GM18499 (cell line): ENCODE data around the gene ABCC4.
"Not testable (repeated sequence)": the region's sequence is repeated elsewhere in the genome, so short reads cannot be mapped to it uniquely, and the experiment has no call there.

Experiments
- ATAC-seq: cut with Tn5 transposase; IDR thresholded peaks from one replicate; pipeline ENCODE4 v1.9.1; 2021; ENCODE audit warnings: moderate number of reproducible peaks; ENCODE audit not compliant: insufficient read depth, unreplicated experiment

The ABCC4 gene

DNA sequence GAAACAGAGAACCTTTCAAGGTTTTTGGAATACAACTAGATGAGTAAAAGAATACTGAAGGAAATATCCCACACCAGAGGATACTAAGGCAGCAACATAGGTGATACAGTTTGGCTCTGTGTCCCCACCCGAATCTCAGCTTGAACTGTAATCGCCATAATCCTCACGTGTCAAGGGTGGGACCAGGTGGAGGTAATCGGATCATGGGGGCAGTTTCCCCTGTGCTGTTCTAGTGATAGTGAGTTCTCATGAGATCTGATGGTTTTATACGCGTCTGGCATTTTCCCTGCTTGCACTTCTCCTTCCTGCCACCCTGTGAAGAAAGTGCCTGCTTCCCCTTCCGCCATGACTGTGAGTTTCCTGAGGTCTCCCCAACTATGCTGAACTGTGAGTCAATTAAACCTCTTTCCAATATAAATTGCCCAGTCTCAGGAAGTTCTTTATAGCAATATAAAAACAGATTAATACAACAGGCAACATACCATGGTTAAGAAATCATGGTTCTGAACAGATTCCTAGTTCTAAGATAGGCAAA lies 97.0 kb downstream of the ABCC4 start:
- ATAC-seq: no peak

GRCh38 chr13:95201814-95202651 lies 99.2 kb downstream of the ABCC4 start:
- ATAC-seq: no peak

DNA sequence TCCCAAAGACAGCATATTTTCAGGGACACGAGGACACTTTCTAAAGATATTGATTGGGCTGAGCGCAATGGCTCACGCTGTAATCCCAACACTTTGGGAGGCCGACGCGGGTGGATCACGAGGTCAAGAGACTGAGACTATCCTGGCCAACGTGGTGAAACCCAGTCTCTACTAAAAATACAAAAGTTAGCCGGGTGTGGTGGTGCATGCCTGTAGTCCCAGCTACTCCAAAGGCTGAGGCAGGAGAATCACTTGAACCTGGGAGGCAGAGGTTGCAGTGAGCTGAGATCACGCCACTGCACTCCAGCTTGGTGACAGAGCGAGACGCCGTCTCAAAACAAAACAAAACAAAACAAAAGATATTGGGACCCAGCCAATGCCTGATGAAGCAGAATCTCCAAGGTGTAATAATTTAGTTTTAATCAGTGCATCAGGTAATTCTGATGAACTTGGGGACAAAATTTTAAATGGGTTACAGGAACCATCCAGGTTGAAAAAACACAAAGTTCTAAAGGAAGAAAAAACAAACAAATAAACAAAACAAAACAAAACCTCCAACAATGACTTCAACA lies 100.8 kb downstream of the ABCC4 start:
- not testable (repeated sequence) for ATAC-seq

DNA sequence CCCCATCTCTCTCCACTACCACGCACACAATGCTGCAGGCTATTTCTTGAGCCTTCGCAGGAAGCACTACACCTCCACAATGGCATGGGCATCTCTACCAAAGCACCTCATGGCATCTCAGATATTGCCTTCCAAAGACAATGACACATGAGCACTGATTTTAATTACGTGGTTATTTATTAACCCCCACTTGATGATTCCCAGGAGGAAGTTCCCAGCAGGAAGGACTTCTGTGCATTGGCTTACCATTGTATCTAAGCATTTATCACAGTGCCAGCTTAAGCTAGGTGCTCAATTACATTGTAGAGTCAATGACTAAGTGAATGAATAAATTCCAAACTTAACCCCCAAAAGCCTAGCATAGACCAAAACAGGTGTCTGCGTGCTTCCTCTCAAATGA lies 101.4 kb downstream of the ABCC4 start:
- no peak for ATAC-seq

DNA sequence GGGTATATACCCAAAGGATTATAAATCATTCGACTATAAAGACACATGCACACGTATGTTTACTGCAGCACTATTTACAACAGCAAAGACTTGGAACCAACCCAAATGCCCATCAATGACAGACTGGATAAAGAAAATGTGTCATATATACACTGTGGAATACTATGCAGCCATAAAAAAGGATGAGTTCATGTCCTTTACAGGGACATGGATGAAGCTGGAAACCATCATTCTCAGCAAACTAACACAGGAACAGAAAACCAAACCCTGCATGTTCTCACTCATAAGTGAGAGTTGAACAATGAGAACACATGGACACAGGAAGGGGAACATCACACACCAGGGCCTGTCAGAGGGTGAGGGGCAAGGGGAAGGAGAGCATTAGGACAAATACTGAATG lies 102.6 kb downstream of the ABCC4 start:
- ATAC-seq: not testable (repeated sequence)

GRCh38 chr13:95197548-95197947 lies 103.7 kb downstream of the ABCC4 start:
- no peak for ATAC-seq

GRCh38 chr13:95195146-95195545 lies 106.1 kb downstream of the ABCC4 start:
- ATAC-seq: no peak

GRCh38 chr13:95193509-95194230 lies 107.6 kb downstream of the ABCC4 start:
- no peak for ATAC-seq

DNA sequence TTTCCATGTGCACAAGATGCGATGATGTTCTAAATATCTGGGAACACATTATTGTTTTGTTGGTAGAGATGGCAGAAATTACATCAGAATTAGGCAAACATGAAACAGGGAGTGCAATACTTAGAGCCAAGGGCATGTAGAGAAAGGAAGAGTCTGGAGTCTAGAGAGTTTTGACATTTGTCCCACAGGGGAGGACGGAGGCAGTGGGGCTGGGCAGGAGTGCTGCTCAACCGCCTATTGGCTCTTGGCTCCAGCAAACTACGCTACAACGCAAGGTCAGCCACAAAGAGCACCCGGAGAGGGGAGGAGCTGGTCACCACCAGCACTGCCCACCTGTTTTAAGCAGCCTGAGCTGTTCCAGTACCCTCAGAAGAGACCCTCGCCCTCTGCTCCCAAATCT lies 108.3 kb downstream of the ABCC4 start:
- no peak for ATAC-seq

DNA sequence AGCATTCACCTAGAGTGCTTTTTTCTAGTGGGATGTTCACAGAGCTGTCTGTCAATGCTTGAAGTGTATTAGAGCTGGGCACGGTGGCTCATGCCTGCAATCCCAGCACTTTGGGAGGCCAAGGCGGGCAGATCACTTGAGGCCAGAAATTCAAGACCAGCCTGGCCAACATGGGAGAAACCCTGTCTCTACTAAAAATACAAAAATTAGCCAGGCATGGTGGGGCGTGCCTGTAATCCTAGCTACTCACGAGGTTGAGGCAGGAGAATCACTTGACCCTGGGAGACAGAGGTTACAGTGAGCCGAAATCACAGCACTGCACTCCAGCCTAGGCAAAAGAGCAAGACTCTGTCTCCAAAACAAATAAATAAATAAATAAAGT lies 108.7 kb downstream of the ABCC4 start:
- ATAC-seq: not testable (repeated sequence)

DNA sequence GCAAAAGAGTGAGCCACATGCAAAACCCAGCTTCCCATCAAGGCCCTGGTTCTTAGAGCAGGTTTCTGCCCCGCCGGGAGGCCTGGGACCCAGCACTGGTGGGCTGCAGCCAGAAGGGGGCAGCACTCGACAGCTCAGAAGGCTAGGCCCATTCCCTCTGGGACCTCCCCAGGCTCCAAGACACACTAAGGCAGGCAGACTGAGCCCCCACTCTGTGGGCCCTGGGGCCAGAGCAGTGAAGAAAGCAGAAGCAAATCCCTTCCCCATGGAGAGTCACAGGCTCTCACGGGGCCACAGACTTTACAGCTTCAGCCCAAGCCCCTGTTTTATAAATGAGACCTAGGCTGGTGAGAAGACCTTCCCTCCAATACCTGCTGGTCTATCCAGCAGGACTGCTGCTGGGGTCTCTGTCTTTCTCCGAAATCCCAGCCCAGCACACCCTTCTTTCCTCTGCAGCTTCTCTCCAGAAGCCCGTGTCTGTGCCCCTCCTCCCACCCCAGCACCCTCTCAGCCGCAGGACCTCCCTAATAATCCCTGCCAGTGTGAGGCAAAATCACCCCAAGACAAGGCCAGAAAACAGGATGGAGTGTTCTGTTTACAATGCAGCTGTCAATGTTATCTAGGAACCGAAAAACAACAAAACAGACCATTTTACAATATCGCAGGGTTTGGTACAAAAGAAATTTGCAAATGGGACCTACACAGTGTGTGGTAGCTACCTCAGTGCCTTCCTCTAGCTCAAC lies 109.3 kb downstream of the ABCC4 start:
- ATAC-seq: peak; percentile 75

DNA sequence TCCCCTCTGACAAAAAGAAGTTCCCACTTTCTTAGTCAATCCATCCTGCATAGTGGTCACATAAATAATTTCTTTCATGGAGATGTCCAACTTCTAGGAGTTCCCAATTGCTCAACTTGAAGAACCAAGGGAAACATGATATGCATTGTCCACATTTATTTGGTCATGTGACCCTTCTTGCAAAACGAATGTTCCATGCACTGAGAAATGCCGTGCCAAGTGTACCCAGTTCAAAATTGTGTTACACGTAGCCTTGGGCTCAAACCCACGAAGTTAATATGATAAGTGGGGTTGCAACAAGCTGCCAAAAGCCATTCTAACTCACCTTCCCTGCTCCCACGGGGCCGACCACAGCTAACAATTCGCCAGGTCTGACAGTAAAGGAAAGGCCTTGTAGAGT lies 113.1 kb downstream of the ABCC4 start:
- no peak for ATAC-seq

DNA sequence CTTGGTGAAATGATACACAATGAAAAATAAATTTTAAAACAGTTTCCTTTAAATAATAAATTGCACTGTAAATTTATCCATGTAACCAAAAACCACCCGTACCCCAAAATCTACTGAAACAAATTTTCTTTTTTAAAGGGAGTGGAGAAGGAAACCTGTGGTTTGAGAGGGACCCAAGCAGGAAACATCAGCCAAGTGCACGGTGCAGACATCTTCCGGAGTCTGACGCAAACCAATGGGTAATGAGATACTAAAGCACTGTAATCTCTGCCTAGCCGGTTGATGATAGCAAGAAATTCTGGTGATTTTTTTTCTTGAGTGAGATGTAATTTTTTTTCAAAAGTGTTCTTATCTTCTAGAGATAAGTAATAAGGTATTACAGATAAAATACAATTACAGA lies 115.4 kb downstream of the ABCC4 start:
- ATAC-seq: no peak

- no peak for ATAC-seq
Measured at GRCh38 chr13:95185311-95185710, 115.9 kb downstream of the ABCC4 start.

- ATAC-seq: no peak
Measured at GRCh38 chr13:95184317-95184716, 116.9 kb downstream of the ABCC4 start.

DNA sequence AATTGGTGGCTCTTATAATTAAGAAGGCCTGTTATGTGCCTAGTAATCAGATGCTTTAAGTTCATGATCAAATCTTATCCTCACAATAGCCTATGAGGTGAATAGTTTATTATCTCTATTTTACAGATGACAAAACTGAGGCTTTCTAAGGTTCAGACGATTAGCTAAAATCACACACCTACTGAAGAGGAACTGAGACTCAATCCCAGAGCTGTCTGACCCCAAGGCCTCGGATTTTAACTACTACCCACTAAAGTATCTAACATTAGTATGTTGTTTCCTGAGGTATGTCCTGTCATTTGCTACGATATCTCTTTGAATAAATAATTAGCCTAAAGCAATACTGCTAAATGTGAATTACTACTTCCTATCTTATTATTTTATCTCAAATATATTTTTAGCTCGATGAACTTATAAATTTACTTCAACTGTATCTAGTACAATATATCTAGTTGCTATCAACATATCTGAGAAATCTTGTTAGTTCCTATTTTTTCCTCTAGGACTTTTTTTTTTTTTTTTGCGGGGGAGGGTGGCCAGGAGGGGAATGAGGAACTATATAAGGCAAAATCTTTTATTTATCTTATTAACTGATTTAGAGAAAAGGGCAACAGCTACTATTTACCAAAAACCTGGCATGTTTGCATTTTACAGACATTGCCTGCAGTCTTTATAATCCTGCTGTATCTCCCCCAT lies 118.5 kb downstream of the ABCC4 start:
- no peak for ATAC-seq

GRCh38 chr13:95181586-95181985 lies 119.7 kb downstream of the ABCC4 start:
- no peak for ATAC-seq

DNA sequence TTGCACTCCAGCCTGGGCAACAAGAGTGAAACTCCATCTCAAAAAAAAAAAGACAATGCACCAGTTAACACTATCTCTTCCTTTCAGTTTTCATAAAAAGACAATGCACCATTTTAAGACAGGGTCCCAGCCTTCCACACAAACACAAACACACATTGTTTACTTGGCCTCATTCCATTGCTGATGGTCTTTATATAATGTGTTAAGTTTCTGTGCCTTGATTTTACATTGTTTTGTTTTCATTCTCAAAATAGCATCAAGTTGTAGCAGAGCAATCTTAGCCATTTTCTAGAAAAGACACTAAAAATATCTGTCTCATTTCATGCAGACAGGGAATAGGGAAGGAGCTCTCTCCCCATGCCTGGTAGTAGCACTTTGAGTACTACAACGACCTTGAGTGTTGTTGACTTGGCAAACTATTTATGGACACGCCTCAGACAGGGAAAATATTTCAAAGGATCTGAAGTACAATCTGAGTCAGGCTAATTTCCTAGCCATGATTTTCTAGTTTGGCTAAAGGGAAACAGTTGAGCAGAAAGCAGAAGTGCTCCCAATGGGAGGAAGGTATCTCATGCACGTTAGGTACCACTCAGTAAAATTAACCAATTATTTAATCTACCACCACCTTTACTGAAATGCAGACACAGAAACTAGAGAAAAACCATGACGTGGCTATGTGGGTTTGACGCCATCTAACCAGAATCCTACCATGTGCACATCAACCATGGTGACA lies 120.6 kb downstream of the ABCC4 start:
- ATAC-seq: no peak

DNA sequence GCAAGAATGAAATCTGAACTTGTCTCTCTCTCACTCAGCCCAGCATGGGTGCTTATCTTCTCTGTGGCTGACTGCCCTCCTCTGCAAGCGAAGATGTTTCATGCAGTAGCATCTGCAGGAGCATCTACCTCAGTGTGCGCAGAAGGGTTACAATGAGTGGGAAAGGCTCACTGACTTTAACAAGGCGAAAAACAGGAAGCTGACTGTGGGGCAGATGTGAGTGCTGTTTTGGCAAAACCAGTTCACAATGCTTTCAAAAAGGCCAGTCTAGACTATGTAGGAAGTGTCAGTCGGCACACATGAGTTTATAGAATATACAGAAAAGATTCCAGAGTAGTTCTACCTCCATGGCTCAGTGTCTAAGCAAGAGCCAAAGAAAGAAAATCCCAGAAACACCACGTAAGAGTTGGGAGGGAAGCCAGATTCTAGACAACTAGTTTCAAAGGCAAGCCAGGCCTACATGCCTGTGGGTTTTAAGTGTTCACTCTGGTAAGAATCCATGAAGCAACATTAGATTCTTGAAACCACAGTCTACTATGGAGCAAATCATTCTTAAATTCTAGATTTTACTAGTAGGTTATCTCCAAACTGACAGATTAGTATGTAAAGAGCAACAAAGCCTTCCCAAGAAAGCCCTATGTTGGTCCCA lies 124.5 kb downstream of the ABCC4 start:
- ATAC-seq: no peak
